ENCODE results near the gene LRP6.

- TF ChIP-seq CTCF (IDR thresholded peaks at IDR 0.05), result no peak
- TF ChIP-seq POLR2A (IDR thresholded peaks at IDR 0.05), result no peak
Measured at GRCh38 chr12:12091977-12092663, 174.7 kb downstream of the LRP6 start.
